ENCODE data around the gene SGMS1.

Gene SGMS1

GRCh38 chr10:50325449-50326171 is 298.1 kb downstream of the SGMS1 start:
- no peak for DNase-seq

- no peak for DNase-seq
Measured at GRCh38 chr10:50324680-50325393, 298.9 kb downstream of the SGMS1 start.

GRCh38 chr10:50324046-50324445 is 299.7 kb downstream of the SGMS1 start:
- DNase-seq = no peak

- DNase-seq = no peak
Measured at GRCh38 chr10:50322077-50322476, 301.7 kb downstream of the SGMS1 start.

GRCh38 chr10:50318129-50318528 is 305.6 kb downstream of the SGMS1 start:
- no peak for DNase-seq

GRCh38 chr10:50316695-50317648 is 306.8 kb downstream of the SGMS1 start:
- DNase-seq = no peak

GRCh38 chr10:50316174-50316573 is 307.6 kb downstream of the SGMS1 start:
- no peak for DNase-seq

GRCh38 chr10:50315424-50315823 is 308.3 kb downstream of the SGMS1 start:
- no peak for DNase-seq

- DNase-seq = no peak
Measured at GRCh38 chr10:50314169-50315071, 309.3 kb downstream of the SGMS1 start.

GRCh38 chr10:50312464-50313437 is 311.0 kb downstream of the SGMS1 start:
- no peak for DNase-seq

GRCh38 chr10:50310560-50311174 is 313.1 kb downstream of the SGMS1 start:
- DNase-seq = no peak

GRCh38 chr10:50309342-50309741 is 314.4 kb downstream of the SGMS1 start:
- no peak for DNase-seq

- no peak for DNase-seq
Measured at GRCh38 chr10:50304660-50305059, 319.1 kb downstream of the SGMS1 start.

GRCh38 chr10:50299948-50300669 is 323.6 kb downstream of the SGMS1 start:
- no peak for DNase-seq

- DNase-seq = no peak
Measured at GRCh38 chr10:50295367-50295766, 328.4 kb downstream of the SGMS1 start.

- no peak for DNase-seq
Measured at GRCh38 chr10:50294582-50294981, 329.2 kb downstream of the SGMS1 start.

- no peak for DNase-seq
Measured at GRCh38 chr10:50293513-50294313, 330.0 kb downstream of the SGMS1 start.

GRCh38 chr10:50291261-50291850 is 332.4 kb downstream of the SGMS1 start:
- DNase-seq = no peak

All from hippocampal formation (tissue), 2 donors.